GM19193 (cell line): Measurements from ENCODE around the gene RHOV.

Source experiments
- POLR2A ChIP-seq: IDR thresholded peaks from 4 replicates; pipeline ENCODE4 v1.6.1; 2011; ENCODE audit not compliant: insufficient read depth, insufficient read length; ENCODE audit errors: extremely low read depth

RHOV gene

DNA sequence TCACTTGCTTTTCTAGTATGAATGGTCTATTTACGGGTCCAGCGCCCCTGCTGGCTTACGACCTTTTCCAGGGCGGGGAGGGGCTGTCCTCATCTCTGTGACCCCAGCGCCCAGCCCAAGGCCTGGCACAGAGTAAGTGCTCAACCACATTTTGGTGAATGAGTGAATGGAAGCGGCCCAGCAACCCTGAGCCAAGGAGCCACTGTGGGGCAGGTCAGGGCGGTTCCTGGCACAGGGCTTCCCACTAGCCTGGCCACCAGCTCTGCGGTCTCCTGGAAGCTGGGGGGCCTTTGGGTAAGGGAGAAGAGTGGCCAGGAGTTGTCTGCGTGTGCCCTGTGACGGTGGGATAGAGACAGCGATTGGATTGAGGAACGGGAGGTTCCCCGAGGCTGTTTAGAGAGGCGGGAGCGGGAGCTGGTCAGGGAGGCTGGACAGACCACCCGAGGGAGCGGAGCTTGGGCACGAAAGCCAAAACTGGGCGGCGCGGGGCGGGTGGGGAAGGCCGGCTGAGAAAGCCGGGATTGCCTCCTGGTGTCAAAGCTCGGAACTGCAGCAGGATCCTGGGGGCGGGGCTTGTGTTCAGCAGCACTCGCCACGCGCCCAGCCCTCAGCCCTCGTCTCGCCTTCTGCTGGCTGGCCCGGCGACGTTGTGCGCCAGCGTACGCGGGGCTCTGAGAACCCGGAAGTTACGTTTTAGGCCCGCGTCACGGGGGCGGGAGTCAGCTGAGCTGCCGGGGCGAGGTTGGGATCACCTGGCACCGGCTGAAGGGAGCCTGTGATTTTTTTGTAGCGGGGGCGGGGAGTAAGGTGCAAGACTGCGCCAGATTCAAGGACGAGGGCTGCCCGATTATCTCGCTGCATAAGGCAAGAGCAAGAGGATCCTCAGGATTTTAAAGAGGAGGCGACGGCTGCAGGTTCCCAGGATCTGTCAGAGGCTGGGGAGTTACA, 20.0 kb upstream of the RHOV start, which contains the start of gene VPS18:
VPS18 (plus strand) TSS at position 718 of the 948 bp plus-strand sequence. CDS start 319 bp downstream, outside the sequence.
- peak; percentile 71 for TF ChIP-seq POLR2A

DNA sequence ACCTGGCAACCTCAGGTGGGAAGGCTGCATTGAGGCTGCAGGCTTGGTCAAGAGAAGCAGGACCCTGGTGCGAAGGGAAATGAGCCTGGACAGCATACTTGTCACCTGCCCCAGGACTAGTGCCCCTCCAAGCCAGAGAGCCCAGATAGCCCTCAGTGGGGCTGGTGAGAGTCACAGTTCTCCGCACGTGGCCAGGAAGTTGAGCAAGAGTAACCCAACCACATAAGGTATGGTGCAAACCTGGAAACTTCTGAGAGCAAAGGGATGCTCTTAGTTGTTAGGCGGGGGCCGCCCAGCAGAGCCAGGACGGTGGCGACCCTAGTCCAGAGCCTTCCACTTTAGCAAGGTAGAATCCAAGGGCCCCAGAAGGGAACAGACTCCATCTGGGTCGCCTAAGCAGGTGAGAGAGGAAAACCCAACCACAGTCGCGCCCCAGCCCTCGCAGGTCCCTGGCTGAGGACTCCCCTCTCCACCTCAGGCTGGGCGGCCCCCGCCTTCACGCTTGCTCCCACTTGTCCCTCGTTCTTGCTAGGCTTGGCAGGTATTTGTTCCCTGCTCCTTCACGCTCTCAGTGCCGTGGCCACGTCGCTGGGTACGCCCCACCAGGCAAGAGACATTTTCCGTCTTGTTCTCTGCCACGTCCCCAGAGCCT, 19.1 kb upstream of the RHOV start:
- TF ChIP-seq POLR2A: no peak

DNA sequence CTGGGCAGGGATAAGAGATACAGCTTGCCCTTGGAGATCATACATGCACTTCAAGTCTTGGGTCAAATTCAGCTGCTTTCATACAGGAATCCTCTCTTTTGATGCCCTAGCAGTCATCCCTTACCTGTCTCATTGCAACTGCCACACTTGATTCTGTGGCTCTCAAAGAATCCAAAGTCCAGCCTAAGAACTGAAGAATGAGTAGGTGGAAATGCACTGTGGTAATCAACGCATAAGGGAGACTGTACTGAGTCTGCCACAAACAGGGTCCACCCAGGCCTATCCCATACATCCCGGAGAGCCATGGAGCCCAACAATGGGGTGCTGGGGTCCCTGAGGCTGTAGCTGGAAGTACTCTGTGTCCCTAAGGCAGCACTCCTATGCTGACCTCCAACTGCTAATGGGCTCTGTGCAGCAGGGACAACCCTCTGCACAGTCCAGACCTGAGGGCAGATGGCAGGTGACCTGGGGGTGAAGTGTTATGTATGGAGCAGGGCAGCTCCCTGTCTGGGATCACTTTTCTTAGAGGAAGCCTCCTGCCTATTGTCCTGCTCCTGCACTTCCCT, 18.5 kb upstream of the RHOV start:
- TF ChIP-seq POLR2A: no peak

DNA sequence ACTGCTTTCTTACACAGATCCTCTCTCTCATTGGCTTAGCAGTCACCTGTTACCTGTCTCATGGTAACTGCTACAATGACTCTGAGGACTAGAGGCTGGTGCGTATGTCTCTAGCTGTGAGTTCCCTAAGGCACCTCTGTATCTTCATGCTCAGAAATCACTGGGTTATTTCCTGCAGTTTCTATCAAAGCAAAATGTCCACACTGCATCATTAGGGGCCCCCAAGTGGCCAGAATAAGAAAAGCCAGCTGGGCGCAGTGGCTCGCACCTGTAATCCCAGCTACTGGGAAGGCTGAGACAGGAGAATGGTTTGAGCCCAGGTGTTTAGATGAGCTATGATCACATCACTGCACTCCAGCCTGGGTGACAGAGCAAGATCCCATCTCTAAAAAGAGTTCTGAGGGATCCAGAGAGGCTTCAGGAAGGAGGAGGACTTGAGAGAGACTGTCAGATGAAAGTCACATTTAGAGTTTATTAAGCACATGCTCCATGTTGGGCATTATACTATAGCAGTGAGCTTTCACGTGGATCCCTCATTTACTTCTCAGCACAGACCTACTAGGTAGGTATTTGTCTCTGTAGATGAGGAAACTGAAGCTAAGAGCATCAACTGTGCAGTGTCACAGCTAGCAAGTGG, 17.9 kb upstream of the RHOV start:
- TF ChIP-seq POLR2A: no peak

DNA sequence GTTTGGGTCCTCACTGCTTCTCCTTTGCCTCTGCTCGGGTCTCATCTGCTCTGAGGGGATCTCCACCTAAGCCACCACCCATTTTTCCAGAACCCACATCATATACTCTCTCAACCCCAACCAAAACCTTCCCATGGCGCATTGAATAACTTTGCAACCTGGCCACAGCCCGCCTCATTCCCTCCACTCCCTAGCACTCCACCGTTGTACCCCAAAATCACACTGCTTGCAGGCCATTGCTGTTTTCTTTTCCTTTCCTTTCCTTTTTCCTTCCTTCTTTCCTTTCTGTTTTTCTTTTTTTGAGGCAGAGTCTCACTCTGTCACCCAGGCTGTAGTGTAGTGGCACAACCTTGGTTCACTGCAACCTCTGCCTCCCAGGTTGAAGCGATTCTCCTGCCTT, 17.1 kb upstream of the RHOV start:
- TF ChIP-seq POLR2A: no peak

DNA sequence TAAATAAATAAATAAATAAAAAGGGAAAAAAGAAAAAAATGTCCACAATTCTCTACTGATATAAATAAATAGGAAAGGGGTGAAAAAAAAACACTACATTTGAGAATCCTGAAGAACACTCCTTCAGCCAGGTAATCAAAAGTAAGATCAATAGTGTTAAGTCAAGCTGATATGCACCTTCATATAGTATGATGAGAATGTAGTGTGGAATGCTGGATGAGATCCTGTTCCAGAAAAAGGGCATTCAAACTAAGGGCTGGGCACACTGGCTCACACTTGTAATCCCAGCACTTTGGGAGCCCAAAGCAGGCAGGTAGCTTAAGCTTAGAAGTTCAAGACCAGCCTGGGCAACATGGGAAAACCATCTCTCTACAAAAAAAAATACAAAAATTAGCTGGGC, 15.1 kb upstream of the RHOV start:
- no peak for TF ChIP-seq POLR2A

DNA sequence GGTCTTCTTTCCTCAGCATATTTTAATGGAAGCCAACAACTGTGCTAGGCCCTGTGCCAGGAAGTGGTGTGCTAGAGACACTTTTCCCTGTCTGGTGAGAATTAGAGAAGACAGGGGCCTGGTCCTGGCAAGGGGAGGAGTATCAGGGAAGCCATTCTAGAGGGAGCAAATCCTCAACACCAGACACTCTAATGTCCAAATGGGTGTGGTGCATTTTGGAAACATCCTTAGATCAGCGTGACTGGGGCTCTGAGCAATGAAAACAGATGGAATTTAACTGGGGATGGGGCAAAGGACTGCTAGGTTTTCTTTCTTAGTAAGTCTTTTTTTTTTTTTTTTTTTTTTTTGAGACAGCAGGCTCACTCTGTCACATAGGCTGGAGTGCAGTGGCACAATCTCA, 12.6 kb upstream of the RHOV start:
- TF ChIP-seq POLR2A: no peak

DNA sequence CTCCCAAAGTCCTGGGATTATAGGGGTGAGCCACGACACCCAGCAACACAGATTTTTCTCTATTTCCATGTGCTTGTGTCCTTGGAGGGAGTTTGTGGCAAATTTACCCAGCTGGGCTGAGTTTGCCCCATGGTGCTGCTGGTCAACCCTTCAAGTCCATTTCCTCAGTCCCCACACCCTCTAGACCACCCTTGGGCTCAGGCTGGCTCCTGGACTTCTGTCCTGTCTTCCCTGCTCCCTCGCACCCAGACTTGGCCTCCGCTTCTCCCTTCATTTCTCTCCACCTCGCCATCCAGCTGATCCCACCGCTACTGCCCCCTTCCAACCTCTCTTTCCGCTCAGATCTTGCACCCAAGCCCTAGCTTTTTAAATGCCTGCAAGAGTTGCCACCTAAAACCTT, 7.3 kb upstream of the RHOV start:
- no peak for TF ChIP-seq POLR2A

DNA sequence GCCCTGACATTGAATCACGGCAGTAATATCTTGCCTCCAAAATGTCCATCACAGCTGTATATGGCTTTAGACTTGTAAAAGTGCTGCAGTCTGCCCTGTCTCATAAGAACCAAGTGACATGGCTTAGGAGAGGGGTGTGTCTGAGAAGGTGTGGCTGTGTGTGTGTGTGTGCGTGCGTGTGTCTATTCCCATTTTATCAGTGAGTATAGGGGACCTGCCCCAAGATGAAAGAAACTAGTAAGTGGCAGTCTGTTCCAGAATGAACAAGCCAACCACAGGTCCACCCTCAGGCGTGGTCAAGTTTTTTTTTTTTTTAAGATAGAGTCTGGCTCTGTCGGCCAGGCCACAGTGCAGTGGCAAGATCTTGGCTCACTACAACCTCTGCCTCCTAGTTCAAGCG, 5.6 kb upstream of the RHOV start:
- no peak for TF ChIP-seq POLR2A

DNA sequence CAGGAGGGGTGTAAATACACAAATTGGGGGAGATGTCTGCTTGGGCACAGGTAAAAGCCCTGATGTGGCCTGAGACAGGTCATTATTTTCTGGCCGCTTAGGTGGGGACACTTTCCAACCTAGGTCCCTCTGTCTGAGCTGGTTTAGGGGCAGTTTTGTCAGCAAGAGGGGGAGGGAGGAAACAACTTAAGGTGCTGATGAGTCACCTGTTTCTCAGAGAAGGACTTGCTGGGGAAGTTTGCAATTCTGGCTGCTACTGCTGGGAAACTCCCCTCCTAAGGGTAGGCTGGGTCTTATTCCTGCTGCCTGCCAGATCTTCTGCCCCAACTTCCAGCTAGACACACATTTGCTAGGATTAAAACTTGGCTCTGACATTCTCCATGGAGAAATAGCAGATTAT, 4.8 kb upstream of the RHOV start:
- TF ChIP-seq POLR2A: no peak

DNA sequence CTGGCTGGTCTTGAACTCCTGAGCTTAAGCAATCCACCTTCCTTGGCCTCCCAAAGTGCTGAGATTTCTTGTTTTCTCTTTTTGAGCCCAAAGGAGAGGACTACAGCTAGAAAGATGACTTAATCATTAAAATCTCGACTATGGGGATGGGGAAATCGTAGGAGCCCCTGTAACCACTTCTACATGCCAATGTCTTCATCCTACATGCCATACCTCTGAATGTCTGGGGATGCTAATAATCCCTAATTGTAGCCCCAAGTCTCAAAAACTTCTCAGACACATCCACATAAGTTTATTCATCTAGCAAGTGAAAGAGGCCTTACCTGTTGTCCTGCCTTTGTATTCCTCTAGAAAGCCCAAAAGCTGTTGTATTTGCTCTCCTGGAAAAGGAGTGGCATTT, 3.7 kb upstream of the RHOV start:
- TF ChIP-seq POLR2A: no peak

DNA sequence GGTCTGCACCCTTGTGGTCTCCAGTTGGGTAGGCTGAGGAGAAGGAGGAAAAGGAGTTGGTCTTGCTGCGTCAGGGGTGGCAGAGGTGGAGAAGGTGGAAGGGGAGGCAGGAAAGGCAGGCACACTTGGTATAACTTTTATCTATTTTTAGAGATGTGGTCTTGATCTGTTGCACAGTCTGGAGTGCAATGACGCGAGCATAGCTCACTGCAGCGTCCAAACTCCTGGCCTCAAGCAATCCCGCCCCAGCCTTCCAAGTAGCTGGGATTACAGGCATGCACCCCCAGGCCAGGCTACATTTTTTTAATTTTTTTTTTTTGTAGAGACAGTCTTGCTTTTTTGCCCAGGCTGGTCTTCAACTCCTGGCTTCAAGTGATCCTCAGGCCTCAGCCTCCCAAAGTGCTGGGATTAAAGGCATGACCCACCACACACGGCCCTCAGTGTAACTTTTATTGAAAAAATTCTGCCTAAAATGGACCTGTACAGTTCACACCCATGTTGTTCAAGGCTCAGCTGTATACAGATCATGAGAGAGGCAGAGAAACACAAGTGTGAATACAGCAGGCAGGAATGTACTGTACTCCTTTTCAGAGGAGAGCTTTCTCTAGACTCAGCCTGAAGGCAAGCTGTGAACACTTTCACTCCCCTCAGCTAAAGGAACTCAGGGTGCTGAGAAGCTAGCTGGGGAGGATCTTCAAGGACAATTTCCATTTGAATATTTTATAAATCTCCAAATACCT, 2.1 kb upstream of the RHOV start:
- no peak for TF ChIP-seq POLR2A

DNA sequence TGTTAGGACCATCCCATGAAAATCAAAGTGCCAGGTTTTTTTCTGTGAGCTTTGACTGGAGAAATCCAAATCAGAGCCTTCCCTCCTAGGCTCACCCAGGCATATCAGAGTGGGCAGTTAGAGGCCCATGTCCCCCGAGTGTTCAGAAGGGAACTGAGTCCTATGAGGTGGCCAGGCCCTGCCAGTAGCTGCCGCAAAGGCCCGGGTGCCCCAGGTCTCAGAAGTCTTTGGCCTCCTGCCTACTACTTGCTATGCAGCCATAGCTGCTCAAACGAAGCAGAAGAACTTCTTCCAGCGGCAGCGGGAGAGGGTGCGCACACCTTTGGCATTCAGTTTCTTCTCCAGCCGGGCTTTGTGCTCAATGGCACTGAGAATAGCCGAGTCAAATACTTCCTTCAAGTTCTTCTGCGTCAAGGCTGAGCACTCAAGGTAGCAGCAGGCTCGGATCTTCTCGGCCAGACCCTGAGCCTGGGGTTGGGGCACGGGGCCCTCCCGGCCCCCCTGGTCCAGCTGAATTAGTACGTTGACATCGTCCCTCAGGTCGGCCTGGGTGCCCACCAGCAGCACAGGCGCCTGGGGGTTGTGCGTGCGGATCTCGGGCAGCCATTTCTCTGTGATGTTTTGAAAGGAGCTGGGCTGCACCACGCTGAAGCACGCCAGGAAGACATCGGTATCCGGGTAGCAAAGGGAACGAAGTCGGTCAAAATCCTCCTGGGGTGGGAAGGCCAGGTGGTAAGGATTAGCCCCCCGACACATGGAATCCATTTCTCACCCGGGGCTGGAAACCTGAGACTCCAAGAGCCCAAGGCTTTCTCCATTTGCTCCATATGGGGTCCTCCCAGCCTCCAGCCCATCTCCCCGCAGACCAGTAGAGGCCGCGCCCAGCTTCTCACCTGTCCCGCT, 992 bp downstream of the RHOV start:
- TF ChIP-seq POLR2A: no peak
